ENCODE measurements around the gene LTBP3. TPM values are rescaled to one million over a fixed set of nuclear protein-coding genes. Genes with fewer than 3 reads are reported as not detected.

LTBP3 gene
- total and polyA plus RNA-seq, 2 experiments from 2014 or later, result 53.7 to 85.3 TPM

GRCh38 chr11:65489706-65490320 is 68.3 kb downstream of the LTBP3 start:
- peaks cover 47% of the 10 kb centered on the region for H3K79me2 ChIP-seq
- DNase-seq (ENCODE audit: low spot score), result peak; percentile 67
- peak overlapping the region; percentile 67 for H3K4me2 ChIP-seq
- H4K20me1 ChIP-seq (ENCODE audit: insufficient read depth, poor library complexity, severe bottlenecking), result no peaks in the 10 kb centered on the region
- no peak overlapping the region for H3K4me3 ChIP-seq
- H3K27me3 ChIP-seq, result no peaks in the 10 kb centered on the region
- no peak for TF ChIP-seq CTCF (IDR thresholded peaks at IDR 0.05; ENCODE audit: poor library complexity)
- no peak for TF ChIP-seq EZH2phosphoT487 (IDR thresholded peaks at IDR 0.05; ENCODE audit: low read depth, severe bottlenecking, unreplicated experiment)
- TF ChIP-seq EZH2 (IDR thresholded peaks at IDR 0.05; ENCODE audit: borderline replicate concordance), result no peak
- H3K9me3 ChIP-seq (ENCODE audit: low read depth), result no peaks in the 10 kb centered on the region
- H3K36me3 ChIP-seq (replicated peaks; ENCODE audit: insufficient read depth, low read depth), result no peaks in the 10 kb centered on the region
- H3K9me2 ChIP-seq (replicated peaks; ENCODE audit: insufficient read depth), result no peaks in the 10 kb centered on the region
- no peak overlapping the region for H2AFZ ChIP-seq
- H3K4me1 ChIP-seq (ENCODE audit: insufficient read depth), result peaks cover 95% of the 10 kb centered on the region
- peak overlapping the region; percentile 96 for H3K27ac ChIP-seq
- 27% methylated on average over 8 of the region's 8 CpGs for WGBS (ENCODE audit: low lambda C conversion rate, missing lambda C conversion rate)

- DNase-seq (ENCODE audit: low spot score), result peak; percentile 86
- TF ChIP-seq EZH2 (IDR thresholded peaks at IDR 0.05; ENCODE audit: borderline replicate concordance) (no peak), CTCF (IDR thresholded peaks at IDR 0.05; ENCODE audit: poor library complexity) (no peak), EZH2phosphoT487 (IDR thresholded peaks at IDR 0.05; ENCODE audit: low read depth, severe bottlenecking, unreplicated experiment) (no peak)
- H4K20me1 ChIP-seq (ENCODE audit: insufficient read depth, poor library complexity, severe bottlenecking), result no peaks in the 10 kb centered on the region
- peaks cover 92% of the 10 kb centered on the region for H3K4me1 ChIP-seq (ENCODE audit: insufficient read depth)
- 14% methylated on average over 10 of the region's 10 CpGs for WGBS (ENCODE audit: low lambda C conversion rate, missing lambda C conversion rate)
- no peaks in the 10 kb centered on the region for H3K9me3 ChIP-seq (ENCODE audit: low read depth)
- no peak overlapping the region for H2AFZ ChIP-seq
- H3K4me3 ChIP-seq, result no peak overlapping the region
- H3K4me2 ChIP-seq, result peak overlapping the region; percentile 67
- H3K27me3 ChIP-seq, result no peaks in the 10 kb centered on the region
- H3K27ac ChIP-seq, result peak overlapping the region; percentile 96
- H3K79me2 ChIP-seq, result peaks cover 47% of the 10 kb centered on the region
- H3K9me2 ChIP-seq (replicated peaks; ENCODE audit: insufficient read depth), result no peaks in the 10 kb centered on the region
- no peaks in the 10 kb centered on the region for H3K36me3 ChIP-seq (replicated peaks; ENCODE audit: insufficient read depth, low read depth)
Observed at GRCh38 chr11:65489035-65489705, 69.0 kb downstream of the LTBP3 start.

Small RNAs within 50 kb of the gene (small RNA-seq; reads per million reads assigned to genes)
- gene AP001362.1, result not detected
- gene RF01684, result not detected

Other genes starting within 250 kb of the LTBP3 start
- 19.5 and 21.7 TPM in 2 replicates for gene CDC42EP2, start 243.5 kb downstream of the LTBP3 start, total RNA-seq
- 31.2 and 35.0 TPM in 2 replicates for gene CDC42EP2, start 243.5 kb downstream of the LTBP3 start, polyA plus RNA-seq
- gene DPF2, start 224.5 kb downstream of the LTBP3 start, total RNA-seq, result 26.8 and 28.4 TPM in 2 replicates
- 50.0 and 51.6 TPM in 2 replicates for gene DPF2, start 224.5 kb downstream of the LTBP3 start, polyA plus RNA-seq
- 1.7 and 1.8 TPM in 2 replicates for gene TIGD3, start 203.6 kb downstream of the LTBP3 start, total RNA-seq
- 1.6 and 2.0 TPM in 2 replicates for gene TIGD3, start 203.6 kb downstream of the LTBP3 start, polyA plus RNA-seq
- 4.9 and 8.8 TPM in 2 replicates for gene SLC25A45, start 175.7 kb downstream of the LTBP3 start, total RNA-seq
- 13.9 and 20.3 TPM in 2 replicates for gene SLC25A45, start 175.7 kb downstream of the LTBP3 start, polyA plus RNA-seq
- gene FRMD8, start 171.7 kb downstream of the LTBP3 start, total RNA-seq, result 20.8 and 25.7 TPM in 2 replicates
- 22.2 and 31.0 TPM in 2 replicates for gene FRMD8, start 171.7 kb downstream of the LTBP3 start, polyA plus RNA-seq
- gene NEAT1, start 135.6 kb downstream of the LTBP3 start, total RNA-seq, result 104 and 130 TPM in 2 replicates
- 168 and 209 TPM in 2 replicates for gene NEAT1, start 135.6 kb downstream of the LTBP3 start, polyA plus RNA-seq
- 8,000 and 8,677 TPM in 2 replicates for gene MALAT1, start 59.3 kb downstream of the LTBP3 start, total RNA-seq
- gene MALAT1, start 59.3 kb downstream of the LTBP3 start, polyA plus RNA-seq, result 16,690 and 29,129 TPM in 2 replicates
- 80.4 and 83.9 TPM in 2 replicates for gene SCYL1, start 33.3 kb downstream of the LTBP3 start, total RNA-seq
- gene SCYL1, start 33.3 kb downstream of the LTBP3 start, polyA plus RNA-seq, result 162 and 167 TPM in 2 replicates
- gene ZNRD2, start 12.1 kb upstream of the LTBP3 start, total RNA-seq, result 20.5 and 20.8 TPM in 2 replicates
- 52.4 and 57.3 TPM in 2 replicates for gene ZNRD2, start 12.1 kb upstream of the LTBP3 start, polyA plus RNA-seq
- gene FAM89B, start 14.2 kb upstream of the LTBP3 start, total RNA-seq, result 28.5 and 34.1 TPM in 2 replicates
- gene FAM89B, start 14.2 kb upstream of the LTBP3 start, polyA plus RNA-seq, result 105 and 112 TPM in 2 replicates
- 8.4 and 20.9 TPM in 2 replicates for gene EHBP1L1, start 17.7 kb upstream of the LTBP3 start, total RNA-seq
- gene EHBP1L1, start 17.7 kb upstream of the LTBP3 start, polyA plus RNA-seq, result 12.5 and 18.1 TPM in 2 replicates
- not detected in 2 replicates for gene KCNK7, start 37.4 kb upstream of the LTBP3 start, total RNA-seq
- gene KCNK7, start 37.4 kb upstream of the LTBP3 start, polyA plus RNA-seq, result 0.37 TPM in 1 of 2 replicates, not detected in the other
- 39.3 and 40.5 TPM in 2 replicates for gene MAP3K11, start 55.9 kb upstream of the LTBP3 start, total RNA-seq
- gene MAP3K11, start 55.9 kb upstream of the LTBP3 start, polyA plus RNA-seq, result 55.3 and 59.5 TPM in 2 replicates
- gene PCNX3, start 57.4 kb upstream of the LTBP3 start, total RNA-seq, result 22.2 and 27.4 TPM in 2 replicates
- gene PCNX3, start 57.4 kb upstream of the LTBP3 start, polyA plus RNA-seq, result 17.6 and 20.0 TPM in 2 replicates
- gene SIPA1, start 79.7 kb upstream of the LTBP3 start, total RNA-seq, result 15.6 and 19.1 TPM in 2 replicates
- gene SIPA1, start 79.7 kb upstream of the LTBP3 start, polyA plus RNA-seq, result 35.2 and 42.9 TPM in 2 replicates
- gene RELA, start 104.6 kb upstream of the LTBP3 start, total RNA-seq, result 28.1 and 32.7 TPM in 2 replicates
- 64.6 and 68.7 TPM in 2 replicates for gene RELA, start 104.6 kb upstream of the LTBP3 start, polyA plus RNA-seq
- 36.1 and 41.7 TPM in 2 replicates for gene KAT5, start 153.9 kb upstream of the LTBP3 start, total RNA-seq
- gene KAT5, start 153.9 kb upstream of the LTBP3 start, polyA plus RNA-seq, result 53.1 and 77.2 TPM in 2 replicates
- 26.4 and 44.4 TPM in 2 replicates for gene RNASEH2C, start 162.4 kb upstream of the LTBP3 start, total RNA-seq
- 68.6 and 78.7 TPM in 2 replicates for gene RNASEH2C, start 162.4 kb upstream of the LTBP3 start, polyA plus RNA-seq
- 19.5 and 20.9 TPM in 2 replicates for gene AP5B1, start 222.6 kb upstream of the LTBP3 start, total RNA-seq
- gene AP5B1, start 222.6 kb upstream of the LTBP3 start, polyA plus RNA-seq, result 24.8 and 27.1 TPM in 2 replicates
- gene OVOL1, start 228.7 kb upstream of the LTBP3 start, total RNA-seq, result 26.0 and 26.3 TPM in 2 replicates
- gene OVOL1, start 228.7 kb upstream of the LTBP3 start, polyA plus RNA-seq, result 20.6 and 20.8 TPM in 2 replicates